ENCODE measurements around the gene GALNT17.

GALNT17 gene

GRCh38 chr7:71157757-71158156, 25.8 kb downstream of the GALNT17 start:
- H3K9ac ChIP-seq (ENCODE audit: low read depth in 1 of 2, low read length in 2 of 2), result no peak overlapping the region
- no peaks in the 10 kb centered on the region for H3K4me1 ChIP-seq (ENCODE audit: control insufficient read depth in 2 of 2, insufficient read depth in 2 of 2, low read length in 2 of 2)
- H3K27me3 ChIP-seq (ENCODE audit: control insufficient read depth in 2 of 2, insufficient read depth in 2 of 2, low read length in 2 of 2), result no peaks in the 10 kb centered on the region
- H3K4me3 ChIP-seq (ENCODE audit: low read length in 2 of 2), result no peak overlapping the region
- no peaks in the 10 kb centered on the region for H3K36me3 ChIP-seq (ENCODE audit: control insufficient read depth in 2 of 2, insufficient read depth in 2 of 2, low read length in 2 of 2)
- peaks cover 3 to 4% of the 10 kb centered on the region in 2 donors for H3K9me3 ChIP-seq (ENCODE audit: control insufficient read depth in 2 of 2, low read length in 2 of 2)
- no peak overlapping the region for H3K27ac ChIP-seq (ENCODE audit: low read depth in 2 of 2, low read length in 2 of 2)

GRCh38 chr7:71165708-71166107, 33.8 kb downstream of the GALNT17 start:
- no peak overlapping the region for H3K27ac ChIP-seq (ENCODE audit: low read depth in 2 of 2, low read length in 2 of 2)
- no peaks in the 10 kb centered on the region for H3K36me3 ChIP-seq (ENCODE audit: control insufficient read depth in 2 of 2, insufficient read depth in 2 of 2, low read length in 2 of 2)
- no peaks in the 10 kb centered on the region for H3K27me3 ChIP-seq (ENCODE audit: control insufficient read depth in 2 of 2, insufficient read depth in 2 of 2, low read length in 2 of 2)
- H3K9ac ChIP-seq (ENCODE audit: low read depth in 1 of 2, low read length in 2 of 2), result no peak overlapping the region
- H3K9me3 ChIP-seq (ENCODE audit: control insufficient read depth in 2 of 2, low read length in 2 of 2), result peaks cover 0 to 4% of the 10 kb centered on the region in 2 donors
- no peaks in the 10 kb centered on the region for H3K4me1 ChIP-seq (ENCODE audit: control insufficient read depth in 2 of 2, insufficient read depth in 2 of 2, low read length in 2 of 2)
- no peak overlapping the region for H3K4me3 ChIP-seq (ENCODE audit: low read length in 2 of 2)

- no peaks in the 10 kb centered on the region for H3K9me3 ChIP-seq (ENCODE audit: control insufficient read depth in 2 of 2, low read length in 2 of 2)
- H3K36me3 ChIP-seq (ENCODE audit: control insufficient read depth in 2 of 2, insufficient read depth in 2 of 2, low read length in 2 of 2), result no peaks in the 10 kb centered on the region
Measured at GRCh38 chr7:71171476-71171875, 39.5 kb downstream of the GALNT17 start.

GRCh38 chr7:71173955-71174354, 42.0 kb downstream of the GALNT17 start:
- H3K4me1 ChIP-seq (ENCODE audit: control insufficient read depth in 2 of 2, insufficient read depth in 2 of 2, low read length in 2 of 2), result no peaks in the 10 kb centered on the region
- H3K9me3 ChIP-seq (ENCODE audit: control insufficient read depth in 2 of 2, low read length in 2 of 2), result no peaks in the 10 kb centered on the region
- H3K27ac ChIP-seq (ENCODE audit: low read depth in 2 of 2, low read length in 2 of 2), result no peak overlapping the region
- H3K9ac ChIP-seq (ENCODE audit: low read depth in 1 of 2, low read length in 2 of 2), result no peak overlapping the region
- H3K4me3 ChIP-seq (ENCODE audit: low read length in 2 of 2), result no peak overlapping the region
- H3K36me3 ChIP-seq (ENCODE audit: control insufficient read depth in 2 of 2, insufficient read depth in 2 of 2, low read length in 2 of 2), result no peaks in the 10 kb centered on the region
- H3K27me3 ChIP-seq (ENCODE audit: control insufficient read depth in 2 of 2, insufficient read depth in 2 of 2, low read length in 2 of 2), result no peaks in the 10 kb centered on the region

More at GRCh38 chr7:71171476-71171875, 39.5 kb downstream of the GALNT17 start:
- Histone ChIP-seq H3K27ac (ENCODE audit: low read depth in 2 of 2, low read length in 2 of 2) (no peak overlapping the region), H3K9ac (ENCODE audit: low read depth in 1 of 2, low read length in 2 of 2) (no peak overlapping the region), H3K27me3 (ENCODE audit: control insufficient read depth in 2 of 2, insufficient read depth in 2 of 2, low read length in 2 of 2) (no peaks in the 10 kb centered on the region), H3K4me1 (ENCODE audit: control insufficient read depth in 2 of 2, insufficient read depth in 2 of 2, low read length in 2 of 2) (no peaks in the 10 kb centered on the region), H3K4me3 (ENCODE audit: low read length in 2 of 2) (no peak overlapping the region)

GRCh38 chr7:71182438-71182935, 50.5 kb downstream of the GALNT17 start:
- Histone ChIP-seq H3K36me3 (ENCODE audit: control insufficient read depth in 2 of 2, insufficient read depth in 2 of 2, low read length in 2 of 2) (no peaks in the 10 kb centered on the region), H3K27ac (ENCODE audit: low read depth in 2 of 2, low read length in 2 of 2) (no peak overlapping the region), H3K9ac (ENCODE audit: low read depth in 1 of 2, low read length in 2 of 2) (no peak overlapping the region), H3K9me3 (ENCODE audit: control insufficient read depth in 2 of 2, low read length in 2 of 2) (no peaks in the 10 kb centered on the region), H3K4me1 (ENCODE audit: control insufficient read depth in 2 of 2, insufficient read depth in 2 of 2, low read length in 2 of 2) (no peaks in the 10 kb centered on the region), H3K4me3 (ENCODE audit: low read length in 2 of 2) (no peak overlapping the region), H3K27me3 (ENCODE audit: control insufficient read depth in 2 of 2, insufficient read depth in 2 of 2, low read length in 2 of 2) (no peaks in the 10 kb centered on the region)

GRCh38 chr7:71184136-71184535, 52.2 kb downstream of the GALNT17 start:
- Histone ChIP-seq H3K4me3 (ENCODE audit: low read length in 2 of 2) (no peak overlapping the region), H3K27ac (ENCODE audit: low read depth in 2 of 2, low read length in 2 of 2) (no peak overlapping the region), H3K27me3 (ENCODE audit: control insufficient read depth in 2 of 2, insufficient read depth in 2 of 2, low read length in 2 of 2) (no peaks in the 10 kb centered on the region), H3K36me3 (ENCODE audit: control insufficient read depth in 2 of 2, insufficient read depth in 2 of 2, low read length in 2 of 2) (no peaks in the 10 kb centered on the region), H3K9me3 (ENCODE audit: control insufficient read depth in 2 of 2, low read length in 2 of 2) (no peaks in the 10 kb centered on the region), H3K4me1 (ENCODE audit: control insufficient read depth in 2 of 2, insufficient read depth in 2 of 2, low read length in 2 of 2) (no peaks in the 10 kb centered on the region), H3K9ac (ENCODE audit: low read depth in 1 of 2, low read length in 2 of 2) (no peak overlapping the region)

- Histone ChIP-seq H3K9me3 (ENCODE audit: control insufficient read depth in 2 of 2, low read length in 2 of 2) (peaks cover 0 to 3% of the 10 kb centered on the region in 2 donors), H3K4me1 (ENCODE audit: control insufficient read depth in 2 of 2, insufficient read depth in 2 of 2, low read length in 2 of 2) (no peaks in the 10 kb centered on the region), H3K36me3 (ENCODE audit: control insufficient read depth in 2 of 2, insufficient read depth in 2 of 2, low read length in 2 of 2) (no peaks in the 10 kb centered on the region), H3K27me3 (ENCODE audit: control insufficient read depth in 2 of 2, insufficient read depth in 2 of 2, low read length in 2 of 2) (no peaks in the 10 kb centered on the region), H3K4me3 (ENCODE audit: low read length in 2 of 2) (no peak overlapping the region), H3K27ac (ENCODE audit: low read depth in 2 of 2, low read length in 2 of 2) (no peak overlapping the region), H3K9ac (ENCODE audit: low read depth in 1 of 2, low read length in 2 of 2) (no peak overlapping the region)
Measured at GRCh38 chr7:71184609-71185008, 52.7 kb downstream of the GALNT17 start.

GRCh38 chr7:71186535-71187057, 54.7 kb downstream of the GALNT17 start:
- no peak overlapping the region for H3K27ac ChIP-seq (ENCODE audit: low read depth in 2 of 2, low read length in 2 of 2)
- peaks cover 0 to 3% of the 10 kb centered on the region in 2 donors for H3K9me3 ChIP-seq (ENCODE audit: control insufficient read depth in 2 of 2, low read length in 2 of 2)
- no peaks in the 10 kb centered on the region for H3K4me1 ChIP-seq (ENCODE audit: control insufficient read depth in 2 of 2, insufficient read depth in 2 of 2, low read length in 2 of 2)
- H3K9ac ChIP-seq (ENCODE audit: low read depth in 1 of 2, low read length in 2 of 2), result no peak overlapping the region
- H3K27me3 ChIP-seq (ENCODE audit: control insufficient read depth in 2 of 2, insufficient read depth in 2 of 2, low read length in 2 of 2), result no peaks in the 10 kb centered on the region
- no peaks in the 10 kb centered on the region for H3K36me3 ChIP-seq (ENCODE audit: control insufficient read depth in 2 of 2, insufficient read depth in 2 of 2, low read length in 2 of 2)
- H3K4me3 ChIP-seq (ENCODE audit: low read length in 2 of 2), result no peak overlapping the region

GRCh38 chr7:71191771-71192170, 59.8 kb downstream of the GALNT17 start:
- Histone ChIP-seq H3K4me3 (ENCODE audit: low read length in 2 of 2) (no peak overlapping the region), H3K36me3 (ENCODE audit: control insufficient read depth in 2 of 2, insufficient read depth in 2 of 2, low read length in 2 of 2) (no peaks in the 10 kb centered on the region), H3K4me1 (ENCODE audit: control insufficient read depth in 2 of 2, insufficient read depth in 2 of 2, low read length in 2 of 2) (no peaks in the 10 kb centered on the region), H3K9me3 (ENCODE audit: control insufficient read depth in 2 of 2, low read length in 2 of 2) (peaks cover 0 to 3% of the 10 kb centered on the region in 2 donors), H3K27me3 (ENCODE audit: control insufficient read depth in 2 of 2, insufficient read depth in 2 of 2, low read length in 2 of 2) (no peaks in the 10 kb centered on the region), H3K9ac (ENCODE audit: low read depth in 1 of 2, low read length in 2 of 2) (no peak overlapping the region), H3K27ac (ENCODE audit: low read depth in 2 of 2, low read length in 2 of 2) (no peak overlapping the region)

GRCh38 chr7:71193099-71193810, 61.3 kb downstream of the GALNT17 start:
- H3K4me1 ChIP-seq (ENCODE audit: control insufficient read depth in 2 of 2, insufficient read depth in 2 of 2, low read length in 2 of 2), result no peaks in the 10 kb centered on the region
- H3K27me3 ChIP-seq (ENCODE audit: control insufficient read depth in 2 of 2, insufficient read depth in 2 of 2, low read length in 2 of 2), result no peaks in the 10 kb centered on the region
- H3K4me3 ChIP-seq (ENCODE audit: low read length in 2 of 2), result no peak overlapping the region
- peaks cover 0 to 3% of the 10 kb centered on the region in 2 donors for H3K9me3 ChIP-seq (ENCODE audit: control insufficient read depth in 2 of 2, low read length in 2 of 2)
- H3K27ac ChIP-seq (ENCODE audit: low read depth in 2 of 2, low read length in 2 of 2), result no peak overlapping the region
- no peak overlapping the region for H3K9ac ChIP-seq (ENCODE audit: low read depth in 1 of 2, low read length in 2 of 2)
- no peaks in the 10 kb centered on the region for H3K36me3 ChIP-seq (ENCODE audit: control insufficient read depth in 2 of 2, insufficient read depth in 2 of 2, low read length in 2 of 2)
